HG02623 (cell line): ENCODE results near the gene ABCA4.
"Not testable (repeated sequence)": the region's sequence is repeated elsewhere in the genome, so short reads cannot be mapped to it uniquely, and the experiment has no call there.

Source experiments
- ATAC-seq: cut with Tn5 transposase; IDR thresholded peaks from one replicate; pipeline ENCODE4 v1.9.1; 2021; ENCODE audit warnings: moderate library complexity; ENCODE audit not compliant: unreplicated experiment

Gene ABCA4

DNA sequence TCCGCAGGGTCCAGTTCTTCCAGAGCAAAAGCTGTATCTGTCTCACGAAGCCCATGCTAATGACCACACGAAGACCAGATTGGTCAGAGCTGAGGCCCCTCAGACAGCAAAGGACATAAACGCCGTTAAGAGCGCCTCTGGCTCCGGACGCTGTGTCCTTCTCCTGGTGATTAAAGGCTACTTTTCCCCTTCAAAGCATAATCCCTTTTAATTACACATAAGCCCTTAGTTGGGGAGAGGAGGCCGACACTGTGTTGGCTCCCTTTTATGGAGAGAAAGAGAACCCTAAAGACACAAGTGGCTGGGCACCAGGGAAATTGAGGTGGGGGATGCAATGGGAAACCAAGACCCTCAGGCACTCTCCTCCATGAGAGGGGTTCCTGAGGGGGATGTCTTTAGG, at the start of gene ABCA4:
ABCA4 (minus strand) TSS at position 158 of the 400 bp plus-strand sequence; CDS start at position 55, 103 bp downstream.
- no peak for ATAC-seq

- ATAC-seq = no peak
Measured at GRCh38 chr1:94169126-94169525, 48.2 kb upstream of the ABCA4 start.

GRCh38 chr1:94165843-94166242, 44.9 kb upstream of the ABCA4 start:
- ATAC-seq = no peak

DNA sequence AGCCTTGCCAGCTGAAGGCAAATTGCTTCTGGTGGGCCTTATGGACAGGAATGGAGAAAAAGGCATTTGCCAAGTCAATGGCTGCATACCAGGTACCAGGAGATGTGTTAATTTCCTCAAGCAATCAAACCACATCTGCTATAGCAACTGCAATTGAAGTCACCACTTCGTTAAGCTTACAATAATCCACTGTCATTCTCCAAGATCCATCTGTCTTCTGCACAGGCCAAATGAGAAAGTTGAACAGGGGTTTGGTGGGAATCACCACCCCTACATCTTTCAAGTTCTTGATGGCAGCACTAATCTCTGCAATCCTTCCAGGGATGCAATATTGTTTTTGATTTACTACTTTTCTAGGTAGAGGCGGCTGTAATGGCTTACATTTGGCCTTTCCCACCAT, 43.9 kb upstream of the ABCA4 start:
- not testable (repeated sequence) for ATAC-seq

DNA sequence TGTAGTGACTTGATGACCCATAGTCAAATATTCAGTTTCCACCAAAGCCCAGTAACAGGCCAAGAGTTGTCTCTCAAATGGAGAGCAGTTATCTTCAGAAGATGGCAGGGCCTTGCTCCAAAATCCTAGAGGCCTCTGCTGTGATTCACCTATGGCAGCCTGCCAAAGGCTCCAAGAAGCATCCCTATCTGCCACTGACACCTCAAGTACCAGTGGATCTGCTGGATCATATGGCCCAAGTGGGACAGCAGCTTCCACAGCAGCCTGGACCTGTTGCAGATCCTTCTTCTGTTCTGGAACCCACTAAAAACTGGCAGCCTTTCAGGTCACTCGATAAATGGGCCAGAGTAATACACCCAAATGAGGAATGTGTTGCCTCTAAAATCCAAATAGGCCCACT, 43.2 kb upstream of the ABCA4 start:
- ATAC-seq = not testable (repeated sequence)

GRCh38 chr1:94163249-94163648, 42.3 kb upstream of the ABCA4 start:
- not testable (repeated sequence) for ATAC-seq

- no peak for ATAC-seq
Measured at GRCh38 chr1:94160811-94161210, 39.9 kb upstream of the ABCA4 start.

GRCh38 chr1:94156096-94156625, 35.2 kb upstream of the ABCA4 start:
- no peak for ATAC-seq

DNA sequence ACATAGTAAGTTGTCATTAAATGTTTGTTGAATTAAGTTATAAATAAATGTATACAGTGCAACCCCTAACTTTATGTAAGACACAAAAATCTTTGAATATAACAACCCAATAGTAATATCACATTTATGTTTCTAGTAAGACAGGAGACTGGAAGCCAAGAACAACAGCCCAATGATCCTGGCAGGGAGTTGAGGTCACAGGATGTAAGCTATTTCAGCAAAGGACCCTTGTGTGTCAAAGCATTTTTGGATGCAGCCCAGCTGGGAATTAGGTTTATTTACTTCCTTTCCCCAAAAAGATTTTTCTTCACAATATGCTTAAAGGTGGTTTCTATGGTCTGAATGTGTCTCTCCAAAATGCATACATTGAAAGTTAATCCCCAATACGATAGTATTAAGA, 34.0 kb upstream of the ABCA4 start:
- ATAC-seq = no peak

DNA sequence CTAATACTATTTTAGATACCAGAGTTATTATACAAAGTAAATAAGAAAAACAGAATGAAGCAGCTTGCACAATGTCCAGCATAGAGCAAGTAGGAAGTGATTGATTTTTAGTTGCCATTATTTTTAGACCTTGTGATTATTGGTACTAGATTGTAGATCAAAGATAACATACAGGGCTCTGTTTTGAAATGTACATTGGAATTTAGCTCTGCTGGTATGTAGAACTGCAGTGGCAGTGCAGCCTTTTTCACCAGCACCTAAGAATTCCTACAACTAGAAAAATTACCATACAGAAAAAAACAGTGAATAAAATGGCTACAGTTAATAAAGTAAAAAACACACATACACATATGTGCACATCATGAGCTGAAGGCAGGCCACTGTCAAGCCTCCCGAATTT, 32.2 kb upstream of the ABCA4 start:
- ATAC-seq = no peak

GRCh38 chr1:94149166-94149565, 28.2 kb upstream of the ABCA4 start:
- not testable (repeated sequence) for ATAC-seq

DNA sequence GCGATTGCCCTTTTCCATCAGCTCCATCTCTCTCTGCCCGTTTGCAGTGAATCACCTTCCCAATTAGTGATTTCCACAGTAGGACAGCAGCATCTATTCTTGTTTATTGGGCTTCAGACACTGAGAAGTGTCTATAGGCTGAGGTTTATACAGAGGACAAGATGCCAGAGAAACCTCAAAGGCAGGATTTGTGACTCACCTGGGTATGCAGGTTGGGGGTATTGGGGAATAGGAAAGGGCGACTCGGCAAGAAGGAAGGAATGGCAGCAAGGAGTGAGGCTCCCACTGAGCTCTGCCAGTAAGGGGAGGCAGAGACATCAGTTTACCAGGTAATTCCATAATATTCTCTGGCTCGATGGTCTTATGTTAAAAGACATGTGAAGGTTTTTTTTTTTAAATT, 25.3 kb upstream of the ABCA4 start:
- no peak for ATAC-seq

DNA sequence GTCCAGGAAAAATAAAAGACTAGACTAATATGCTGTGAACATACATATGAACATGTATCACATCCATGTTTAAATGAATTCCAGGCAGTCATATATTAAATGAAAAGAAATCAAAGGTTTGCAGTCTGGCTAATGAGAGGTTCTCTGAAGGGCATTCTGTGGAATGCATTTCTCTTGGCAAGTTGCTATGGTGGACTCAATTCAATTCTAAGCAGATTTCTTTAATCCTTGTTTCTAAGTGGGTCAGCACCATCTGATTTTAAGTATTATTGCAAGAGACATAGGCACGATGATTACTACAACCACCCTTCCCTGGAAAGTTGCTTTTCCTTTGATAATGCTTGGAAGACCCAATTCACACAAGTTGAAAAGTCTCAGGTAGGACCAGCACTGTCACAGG, 23.9 kb upstream of the ABCA4 start:
- ATAC-seq = no peak

DNA sequence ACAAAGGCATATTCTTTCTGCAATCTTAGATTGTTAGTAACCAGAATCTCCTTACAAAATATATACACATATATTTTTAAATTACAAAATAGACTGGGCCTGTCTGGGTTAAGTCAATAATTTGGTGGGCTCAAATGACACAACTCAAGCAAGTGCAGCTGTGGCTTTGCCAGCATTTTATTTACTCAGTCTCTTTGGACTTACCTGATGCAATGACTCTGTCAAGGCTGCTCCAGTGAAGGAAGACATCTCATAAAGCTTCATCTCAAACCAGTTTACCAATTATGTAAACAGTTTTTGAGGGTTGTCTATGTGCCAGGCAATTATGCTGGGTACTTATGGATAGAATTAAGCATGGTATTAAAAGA, 22.8 kb upstream of the ABCA4 start:
- no peak for ATAC-seq

GRCh38 chr1:94143173-94143808, 22.3 kb upstream of the ABCA4 start:
- no peak for ATAC-seq

DNA sequence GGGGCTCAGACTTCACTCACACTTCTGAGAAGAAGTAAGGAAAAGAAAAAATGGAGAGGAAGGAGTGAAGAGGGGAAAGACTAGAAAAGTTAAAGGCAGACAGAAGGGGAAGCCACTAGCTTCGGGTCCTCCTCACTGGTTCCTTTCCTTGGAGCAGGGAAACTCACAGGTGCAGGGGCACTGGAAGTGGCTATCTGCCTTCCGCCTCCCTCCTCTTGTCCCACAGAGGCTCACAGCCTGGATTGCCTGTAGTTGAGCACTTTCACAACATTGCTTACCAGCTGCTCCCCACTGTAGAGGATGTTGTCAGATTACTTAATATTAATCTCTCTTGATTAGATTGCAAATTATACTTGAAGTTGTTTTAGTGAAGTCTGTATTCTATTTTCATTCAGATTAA, 21.6 kb upstream of the ABCA4 start:
- no peak for ATAC-seq

- ATAC-seq = no peak
Measured at GRCh38 chr1:94142022-94142421, 21.1 kb upstream of the ABCA4 start.

- ATAC-seq = no peak
Measured at GRCh38 chr1:94132111-94132510, 11.2 kb upstream of the ABCA4 start.

DNA sequence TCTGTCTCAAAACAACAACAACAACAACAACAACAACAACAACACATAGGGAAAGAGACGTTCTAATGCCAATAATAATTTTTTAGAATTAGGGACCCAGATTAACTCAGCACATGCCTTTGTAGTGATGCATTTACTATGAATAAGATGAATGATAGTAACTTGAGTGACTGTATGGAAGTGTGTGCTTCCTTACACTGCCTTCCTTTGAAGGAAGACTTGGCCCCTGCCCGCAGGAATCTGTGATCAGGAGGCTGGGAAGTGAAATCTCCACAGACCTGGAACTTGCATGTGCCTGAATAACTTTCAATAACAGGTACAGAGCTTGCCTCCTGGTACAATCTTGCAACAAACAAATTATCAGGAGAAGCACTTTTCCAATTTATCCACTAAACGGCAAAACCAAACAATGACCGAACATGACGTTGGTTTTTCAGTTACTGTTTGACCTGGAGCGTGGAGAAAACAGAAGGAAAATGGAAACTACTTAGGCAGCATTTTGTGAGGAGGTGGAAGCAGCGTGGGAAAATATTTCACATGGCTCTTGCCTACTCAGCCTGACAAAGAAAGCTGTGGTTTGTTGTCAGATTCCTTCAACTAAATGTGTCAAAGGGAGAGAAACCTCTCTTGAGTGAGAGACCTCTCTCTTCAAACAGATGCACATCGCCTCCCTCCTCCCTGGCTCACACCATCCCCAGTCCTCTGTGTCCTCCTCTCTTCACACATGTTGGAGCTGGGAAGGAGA, 10.1 kb upstream of the ABCA4 start:
- ATAC-seq = no peak

DNA sequence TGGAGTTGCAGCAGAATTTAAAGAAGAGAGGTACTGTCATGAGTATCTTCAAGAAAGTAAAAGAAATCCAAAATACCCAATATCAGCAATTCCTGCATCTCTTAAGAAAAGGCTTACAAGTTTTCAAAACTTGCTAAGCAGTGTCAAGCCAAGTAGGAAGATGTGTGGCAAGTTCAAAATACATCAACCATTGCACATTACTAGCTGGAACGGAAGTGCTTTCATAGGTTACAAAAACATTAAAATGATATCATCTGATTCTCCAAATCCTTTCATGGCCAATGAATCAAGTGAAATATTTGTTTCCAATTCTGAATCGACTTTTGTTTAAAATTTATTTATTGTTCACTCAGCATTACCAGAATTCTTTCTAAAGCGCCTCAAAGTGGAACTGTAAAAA, 5.7 kb upstream of the ABCA4 start:
- no peak for ATAC-seq

DNA sequence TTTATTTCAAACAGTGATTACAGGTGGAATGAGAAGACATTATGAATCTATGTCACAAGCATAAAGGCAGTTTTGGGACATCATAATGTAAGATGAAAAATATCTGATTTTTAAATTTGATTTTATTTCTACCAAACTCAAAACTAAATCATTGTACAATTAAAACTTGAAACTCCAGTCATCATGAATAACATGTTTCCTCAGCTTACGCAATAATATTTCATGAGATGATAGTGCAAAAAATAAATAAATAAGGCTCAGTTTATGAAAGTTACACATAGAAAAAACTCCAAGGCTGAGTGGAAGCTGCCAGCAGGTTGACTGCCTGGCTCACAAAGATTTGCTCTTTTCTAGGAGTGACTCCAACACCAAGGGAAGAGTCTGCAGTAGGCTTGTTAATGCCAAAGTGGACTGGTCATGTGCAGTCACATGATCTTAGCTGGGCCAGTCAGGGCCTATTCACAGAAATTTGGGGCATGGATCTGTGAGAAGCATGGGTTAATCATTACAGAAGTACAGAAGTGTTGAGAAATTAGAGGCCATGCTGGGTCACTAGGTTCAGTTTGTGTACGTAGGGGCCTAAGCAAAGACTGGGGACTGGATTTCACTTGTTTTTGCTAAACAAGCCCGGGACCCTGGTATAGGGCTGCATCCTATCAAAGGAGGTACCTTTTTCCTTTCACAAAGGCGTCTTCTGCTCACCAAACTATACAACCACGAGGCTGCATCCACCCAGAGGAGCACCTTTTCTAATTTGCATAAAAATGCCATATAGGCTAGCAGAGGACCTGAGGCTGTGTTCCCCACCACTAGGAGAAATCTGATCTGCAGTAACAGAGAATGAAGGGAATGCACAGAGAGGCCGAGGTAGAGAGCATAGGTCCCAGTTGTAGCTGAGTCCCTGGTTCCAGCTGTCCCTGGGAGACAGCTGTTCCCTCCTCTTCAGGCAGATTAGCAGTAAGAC, 4.9 kb upstream of the ABCA4 start:
- no peak for ATAC-seq
